Endometrial microvascular endothelial cells (primary cell): Measurements from ENCODE around the gene SGPL1. TPM values are rescaled to one million over a fixed set of nuclear protein-coding genes. Genes with fewer than 3 reads are reported as not detected.

Source experiments
- in situ Hi-C: cut with HindIII; loops from 2 replicates; pipeline ENCODE4 v1.10.0; 2017; ENCODE audit warnings: low sequenced_read_pairs, low pct_unique_long_range_greater_than_20kb; ENCODE audit errors: inconsistent ontology term
- total RNA-seq: library from RNA; depleted of rRNA; stranded (reverse); fragments of >200 nt; gene quantifications from one replicate; pipeline ENCODE4 v1.2.3, GENCODE V29; 2015; ENCODE audit errors: inconsistent ontology term

Gene SGPL1
- total RNA-seq, 1 donor from 2014 or later, result 16.9 TPM

DNA sequence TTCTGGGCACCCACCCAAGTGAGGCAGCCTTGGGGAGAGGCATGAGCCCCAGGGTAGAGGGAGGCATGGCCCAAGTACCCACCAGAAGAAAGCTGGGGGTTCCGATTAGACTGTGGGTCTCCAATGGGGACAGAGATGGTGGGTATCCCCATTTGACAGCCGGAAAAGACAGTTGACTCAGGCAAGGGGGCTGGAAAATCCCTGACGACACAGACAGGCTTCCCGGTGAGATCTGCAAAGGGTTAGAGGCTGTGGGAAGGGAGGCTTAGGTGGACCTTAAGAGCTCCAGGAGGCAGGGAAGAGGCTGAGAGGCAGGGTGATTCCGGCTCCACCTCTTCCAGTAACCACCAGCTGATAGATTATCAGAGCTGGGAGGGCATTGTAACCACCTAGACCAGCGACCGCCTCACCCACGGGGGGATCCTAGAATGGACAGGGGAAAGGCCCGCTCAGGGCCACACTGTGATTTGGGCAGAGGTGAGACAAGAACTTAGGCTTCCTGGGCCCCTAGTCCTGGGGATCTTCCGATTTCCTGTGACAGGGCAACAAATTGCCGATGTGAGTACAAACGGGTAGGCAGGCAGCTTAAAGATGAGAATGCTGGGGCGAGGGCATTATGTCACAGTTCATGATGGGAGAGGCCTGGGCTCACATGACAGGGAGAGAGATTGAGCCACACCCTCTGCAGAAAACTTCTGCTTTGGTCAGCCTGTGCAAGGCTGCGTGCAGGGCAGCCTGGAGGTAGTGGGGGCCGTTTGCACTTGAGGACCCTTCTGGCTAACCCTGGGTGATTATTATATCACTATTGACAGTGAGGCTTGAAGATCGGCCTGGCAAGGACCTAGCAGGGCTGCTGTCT is 36.0 kb upstream of the SGPL1 start:
- in situ Hi-C loops, result no loop called here

DNA sequence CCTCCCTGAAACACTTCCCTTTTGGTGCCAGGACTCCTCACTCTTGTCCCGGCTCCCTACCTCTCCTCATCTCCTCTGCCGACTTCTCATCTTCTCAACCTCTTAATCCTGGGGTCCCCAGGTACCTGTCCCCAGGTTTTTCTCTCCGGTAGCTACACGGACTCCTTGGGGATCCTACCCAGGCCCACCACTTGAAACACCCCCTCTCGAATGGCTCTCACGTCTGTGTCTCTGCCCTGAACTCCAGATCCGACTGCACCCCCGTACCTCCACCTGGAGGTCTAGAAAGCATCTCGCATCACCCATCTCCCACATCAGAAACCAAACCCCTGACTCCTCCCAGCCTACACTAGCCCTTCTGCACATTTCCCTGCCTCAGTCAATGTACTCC is 35.4 kb upstream of the SGPL1 start:
- in situ Hi-C loops, result no loop called here

DNA sequence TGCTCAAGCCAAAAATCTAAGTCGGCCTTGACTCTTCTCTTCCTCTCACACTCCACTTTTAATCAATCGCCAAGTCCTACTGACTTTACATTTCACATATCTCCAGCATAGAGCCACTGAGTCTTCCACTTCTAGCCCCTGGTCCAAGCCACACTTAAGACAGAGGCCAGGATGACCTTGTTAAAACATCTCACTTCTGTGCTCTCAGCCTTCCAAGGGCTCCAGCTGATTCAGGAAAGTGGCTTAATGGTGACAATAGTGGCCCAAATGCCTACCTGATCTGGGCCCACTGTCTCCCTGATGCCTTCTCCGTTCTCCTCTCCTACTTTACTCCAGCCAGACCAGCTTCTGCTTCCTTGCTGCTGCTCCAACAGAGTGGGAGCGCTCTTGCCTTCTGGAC is 35.0 kb upstream of the SGPL1 start:
- in situ Hi-C loops, result no loop called here

DNA sequence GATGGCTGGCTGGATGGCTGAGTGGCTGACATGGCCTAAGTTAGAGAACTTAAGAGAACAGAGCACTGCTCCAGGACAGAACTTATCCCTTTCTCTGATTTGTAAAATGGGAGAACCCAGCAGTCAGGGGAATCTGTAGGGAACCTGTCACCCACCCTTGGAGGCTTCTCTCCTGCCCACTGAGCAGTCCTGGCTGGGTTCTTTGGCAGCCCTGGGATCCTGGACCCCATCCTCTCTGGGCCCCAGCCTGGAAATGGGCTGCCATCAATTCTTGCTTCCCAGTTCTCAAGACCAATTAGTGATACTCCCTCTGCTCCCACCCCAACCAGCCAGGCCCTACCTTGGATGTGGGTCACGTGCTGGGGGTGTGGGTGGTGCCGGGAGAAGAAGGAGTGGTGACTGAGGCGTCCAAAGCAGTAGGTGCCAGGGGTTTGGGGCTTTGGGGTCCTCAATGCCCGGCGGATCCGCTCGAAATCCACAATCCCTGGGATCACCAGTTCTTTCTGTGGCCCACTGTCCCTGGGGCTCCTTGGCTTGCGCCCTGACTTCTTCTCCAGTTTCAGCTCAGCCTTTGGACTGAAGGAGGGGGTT is 34.2 kb upstream of the SGPL1 start:
- in situ Hi-C loops, result no loop called here

DNA sequence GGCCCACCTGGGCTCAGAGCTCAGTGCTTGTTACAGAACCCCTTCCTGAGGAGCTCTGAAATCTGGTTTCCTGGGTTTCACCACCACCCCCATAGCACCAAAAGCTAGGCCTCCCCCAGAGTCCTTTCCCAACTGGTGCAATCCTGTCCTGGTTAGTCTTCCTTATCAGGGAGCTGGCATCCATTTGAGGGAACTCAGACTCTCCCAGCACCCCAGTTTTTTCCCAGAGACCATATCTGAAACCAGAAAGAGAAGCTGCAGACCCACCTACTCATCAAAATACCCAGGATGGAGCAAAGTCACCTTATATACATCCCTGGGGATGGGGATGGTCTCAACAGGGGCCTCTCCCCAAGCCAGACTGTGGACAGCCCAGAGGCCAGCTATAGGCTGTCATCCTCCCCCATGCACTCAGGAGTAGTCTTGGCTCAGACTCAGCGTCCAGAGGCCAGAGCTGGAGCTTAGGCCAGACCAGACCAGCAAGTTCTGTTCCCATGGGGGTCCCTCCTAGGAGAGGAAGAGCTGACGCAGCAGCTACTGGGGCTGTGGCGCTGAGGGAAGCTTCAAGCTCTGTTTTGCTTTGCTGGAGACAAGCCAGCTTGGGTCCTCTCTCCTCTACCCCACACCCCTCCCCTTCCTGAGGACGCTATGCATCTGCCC is 33.5 kb upstream of the SGPL1 start:
- in situ Hi-C loops, result no loop called here

DNA sequence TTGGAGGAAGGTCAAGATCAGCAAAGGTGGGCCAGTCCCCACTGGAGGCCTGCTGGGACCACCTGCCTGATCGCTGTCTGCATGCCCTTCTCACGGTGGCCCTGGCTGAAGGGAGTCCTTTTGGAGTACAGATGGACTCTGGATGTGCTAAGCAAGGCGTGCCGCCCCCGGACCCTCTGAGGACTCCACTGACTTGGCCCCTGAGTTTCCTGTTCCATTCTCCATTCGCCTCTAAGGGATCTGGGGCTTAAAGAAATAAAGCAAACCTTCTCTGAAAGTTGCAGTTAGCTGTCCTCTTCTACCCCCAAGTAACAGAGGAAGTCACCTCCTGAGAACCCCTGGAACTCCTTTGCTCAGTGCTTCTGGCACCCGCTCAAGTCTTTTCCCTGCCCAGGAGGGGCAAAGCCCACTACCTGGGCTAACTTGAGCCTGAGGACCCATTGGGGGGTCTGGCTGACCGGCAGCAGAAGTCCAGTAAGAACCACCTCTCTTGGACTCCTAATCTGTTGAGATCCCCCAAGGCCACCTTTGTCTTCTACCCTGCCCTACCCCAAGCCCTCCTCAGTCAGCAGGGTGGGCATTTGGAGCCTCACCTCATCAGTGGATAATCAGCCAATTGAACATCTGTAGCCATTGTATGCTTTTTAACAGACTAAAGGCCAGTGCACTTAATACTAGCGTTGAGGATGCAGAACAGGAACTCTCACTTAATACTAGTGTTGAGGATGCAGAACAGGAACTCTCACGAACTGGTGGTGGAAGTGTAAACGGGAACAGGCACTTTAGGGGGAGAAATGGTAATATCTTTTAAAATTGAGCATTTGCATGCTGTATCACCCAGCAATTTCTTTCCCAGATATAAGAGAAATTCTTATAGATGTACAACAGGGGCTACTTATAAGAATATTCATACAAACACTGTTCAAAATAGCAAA is 32.7 kb upstream of the SGPL1 start:
- in situ Hi-C loops, result no loop called here

DNA sequence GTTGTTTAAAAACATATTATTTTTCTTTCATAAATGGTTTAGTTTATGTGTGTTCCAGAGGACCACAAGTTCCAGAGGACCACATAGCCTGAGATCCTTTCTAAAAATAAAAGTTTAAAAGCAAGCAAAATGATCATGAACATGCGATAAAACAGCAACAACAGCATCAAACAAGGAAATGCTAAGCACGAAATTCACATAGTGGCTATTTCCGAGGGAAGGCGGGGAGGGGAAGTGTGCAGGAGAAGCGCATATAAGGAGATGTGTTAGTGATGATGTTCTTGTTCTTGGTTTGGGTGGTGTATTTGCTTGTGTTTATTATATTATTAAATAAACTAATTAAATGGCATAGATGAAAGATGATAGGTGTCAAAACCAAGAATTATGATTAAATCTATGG is 31.7 kb upstream of the SGPL1 start:
- in situ Hi-C loops, result no loop called here

DNA sequence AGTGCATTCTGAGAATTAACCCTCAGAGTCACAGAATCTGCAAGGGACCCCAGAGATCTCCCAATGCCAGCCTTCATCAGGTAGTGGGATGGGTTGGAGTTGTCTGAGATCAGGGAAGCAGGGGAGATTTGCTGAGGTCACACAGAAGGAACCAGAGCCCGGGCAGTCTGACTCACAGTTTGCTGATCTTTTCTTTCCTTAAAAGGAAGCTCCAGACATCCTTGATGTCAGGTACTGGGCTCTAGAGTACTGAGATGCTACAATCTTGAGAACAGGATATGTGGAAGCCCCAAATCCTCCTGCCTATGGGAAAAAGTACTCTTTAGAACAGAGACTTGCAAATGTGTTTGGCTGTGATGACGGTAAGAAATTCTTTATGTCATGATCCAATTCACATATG is 31.3 kb upstream of the SGPL1 start:
- in situ Hi-C loops, result no loop called here

DNA sequence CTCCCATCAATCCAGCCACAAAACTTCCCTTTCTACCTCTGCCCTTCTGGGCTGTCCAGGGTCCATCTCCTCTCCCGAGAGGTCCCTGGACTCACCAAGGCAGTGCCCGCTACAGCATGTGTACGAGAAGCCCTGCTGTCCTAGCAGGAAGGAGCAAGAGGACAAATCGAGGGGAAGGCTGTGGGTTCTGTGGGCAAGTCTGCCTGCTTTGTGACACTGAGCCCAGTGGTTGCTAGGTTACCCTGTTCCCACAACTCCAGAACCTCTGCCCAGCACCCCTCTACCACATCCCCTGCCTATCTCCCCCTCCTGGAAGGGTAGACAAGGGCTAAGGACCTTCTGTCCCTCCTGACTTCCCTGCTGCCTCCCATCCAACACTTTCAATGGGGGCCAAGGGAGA is 30.6 kb upstream of the SGPL1 start, which contains the start of gene TBATA:
TBATA (minus strand) TSS at position 188 of the 400 bp plus-strand sequence. CDS start 1,998 bp downstream, outside the sequence.
- in situ Hi-C loops, result no loop called here

DNA sequence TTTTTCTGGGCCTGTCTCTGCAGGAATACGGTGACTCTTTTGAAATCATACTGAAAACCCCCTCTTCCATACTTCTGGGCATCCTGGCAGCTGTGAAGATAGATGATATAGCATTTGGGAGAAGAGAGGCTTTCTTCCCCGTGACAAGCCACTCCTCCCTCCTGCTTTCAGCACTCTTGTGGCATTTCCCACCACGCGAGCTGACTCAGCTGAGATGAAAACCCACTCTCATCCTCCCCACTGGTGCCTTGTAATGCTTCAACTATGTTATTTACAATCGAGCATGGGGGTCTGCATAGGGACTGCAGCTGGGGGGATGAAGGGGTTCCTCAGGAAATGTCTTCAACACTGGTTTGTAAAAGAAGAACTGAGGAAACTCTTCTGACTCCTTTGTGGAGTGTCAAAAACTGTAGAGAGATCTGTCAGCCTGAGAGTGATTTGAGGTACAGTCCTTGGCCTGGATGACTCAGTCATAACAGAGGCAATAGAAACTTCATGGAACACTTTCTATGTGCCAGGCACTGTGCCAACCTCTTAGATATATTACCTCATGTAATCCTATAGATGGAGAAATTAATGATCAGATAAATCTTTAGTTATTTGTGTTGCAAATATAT is 28.8 kb upstream of the SGPL1 start:
- in situ Hi-C loops, result no loop called here

DNA sequence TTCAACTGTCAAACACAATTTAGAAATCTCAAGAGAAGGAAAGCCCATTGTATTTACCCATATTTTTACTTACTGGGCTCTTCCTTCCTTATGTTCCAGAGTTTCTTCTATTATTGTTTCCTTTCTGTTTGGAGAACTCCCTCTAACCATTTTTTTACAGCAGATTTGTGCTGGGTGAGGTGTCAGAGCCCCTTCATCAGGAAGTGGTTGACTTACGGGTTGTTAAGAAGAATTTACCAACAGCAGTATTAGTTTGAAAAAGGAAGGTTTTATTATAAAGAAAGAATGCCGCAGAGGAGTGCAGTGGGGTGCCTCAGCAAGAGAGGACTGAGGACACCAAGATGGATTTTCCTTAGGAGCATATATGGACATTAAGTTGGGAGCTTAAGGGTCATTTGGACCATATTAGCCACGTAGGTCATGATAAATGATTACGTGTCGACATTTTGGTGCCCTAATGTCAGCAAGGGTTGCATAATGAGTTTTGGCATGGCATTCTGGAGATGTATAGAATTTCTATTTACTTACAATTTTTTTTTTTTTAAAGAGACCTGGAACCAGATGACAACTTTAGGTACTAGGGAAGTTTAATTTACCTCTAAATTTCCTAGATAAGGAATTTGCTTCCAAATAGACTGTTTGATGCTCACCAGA is 24.2 kb upstream of the SGPL1 start:
- in situ Hi-C loops, result no loop called here

DNA sequence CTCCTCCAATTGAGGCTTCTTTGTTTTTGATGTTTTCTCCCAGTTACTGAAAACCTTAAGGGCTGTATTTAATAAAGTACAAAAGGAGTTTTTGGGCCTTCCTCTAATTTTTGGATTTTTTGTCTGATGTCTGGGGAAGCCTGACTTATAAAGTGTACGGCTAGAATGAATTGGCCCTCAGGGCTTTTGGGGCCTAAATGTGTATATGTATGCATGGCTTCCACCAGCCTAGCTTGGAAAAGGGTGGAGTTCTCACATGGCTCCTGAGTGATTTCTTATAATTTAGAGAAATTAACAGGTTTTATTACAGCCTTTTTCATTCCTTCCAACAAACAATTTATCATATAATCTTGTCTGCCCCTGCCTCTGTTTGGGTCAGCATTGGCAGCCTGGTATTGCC is 20.1 kb upstream of the SGPL1 start:
- in situ Hi-C loops, result no loop called here

DNA sequence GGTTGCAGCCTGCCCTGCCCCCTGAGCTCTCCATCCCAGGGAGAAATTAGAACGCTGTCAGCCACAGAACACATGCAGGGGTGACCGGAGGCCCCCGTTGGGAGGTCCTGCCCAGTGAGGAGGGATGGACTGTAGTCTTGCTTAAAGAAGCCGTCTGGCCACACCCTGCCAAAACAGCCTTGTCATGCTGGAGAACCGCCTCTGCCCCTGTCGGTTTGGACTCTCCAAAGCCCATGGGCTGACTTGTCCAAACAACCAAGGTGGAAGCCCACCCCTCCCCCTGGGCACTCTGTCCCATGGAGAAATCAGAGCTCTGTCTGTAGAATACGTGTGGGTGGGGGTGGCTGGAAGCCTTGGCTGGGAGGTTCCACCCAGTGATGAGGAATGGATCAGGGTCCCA is 17.9 kb upstream of the SGPL1 start:
- in situ Hi-C loops, result no loop called here

DNA sequence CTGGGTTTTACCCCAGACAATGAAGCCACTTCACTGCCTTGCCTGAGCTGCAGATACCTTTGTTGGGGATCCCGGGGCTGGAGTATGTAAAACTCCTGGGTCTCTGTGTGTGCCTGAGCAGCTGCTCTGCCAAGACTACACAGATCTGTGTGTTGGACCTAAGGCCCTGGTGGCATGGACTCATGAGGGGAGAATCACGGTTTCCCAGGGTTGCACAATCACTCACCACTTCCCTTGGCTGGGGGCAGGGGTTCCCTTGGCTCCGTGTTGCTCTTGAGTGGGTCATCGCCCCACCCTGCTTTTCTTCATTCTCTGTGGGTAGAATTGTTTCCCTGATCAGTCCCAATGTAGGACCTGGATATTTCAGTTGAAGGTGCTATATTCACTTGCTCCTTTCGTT is 16.6 kb upstream of the SGPL1 start:
- in situ Hi-C loops, result no loop called here

DNA sequence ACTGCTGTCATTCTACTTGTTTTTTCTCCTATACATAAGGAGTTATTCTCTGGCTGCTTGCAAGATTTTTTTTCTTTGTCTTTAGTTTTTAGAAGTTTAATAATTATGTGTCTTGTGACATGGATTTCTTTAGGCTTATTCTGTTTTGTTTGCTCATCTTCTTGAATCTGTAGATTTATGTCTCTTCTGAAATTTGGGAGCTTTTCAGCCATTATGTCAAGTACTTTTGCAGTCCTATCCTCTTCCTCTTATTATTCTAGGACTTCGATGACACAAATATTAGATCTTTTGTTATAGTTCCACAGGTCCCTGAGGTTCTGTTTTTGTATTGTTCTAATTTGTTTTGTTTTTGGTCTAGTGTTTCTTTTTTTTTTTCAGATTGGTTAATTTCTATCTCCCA is 13.9 kb upstream of the SGPL1 start:
- in situ Hi-C loops, result no loop called here

DNA sequence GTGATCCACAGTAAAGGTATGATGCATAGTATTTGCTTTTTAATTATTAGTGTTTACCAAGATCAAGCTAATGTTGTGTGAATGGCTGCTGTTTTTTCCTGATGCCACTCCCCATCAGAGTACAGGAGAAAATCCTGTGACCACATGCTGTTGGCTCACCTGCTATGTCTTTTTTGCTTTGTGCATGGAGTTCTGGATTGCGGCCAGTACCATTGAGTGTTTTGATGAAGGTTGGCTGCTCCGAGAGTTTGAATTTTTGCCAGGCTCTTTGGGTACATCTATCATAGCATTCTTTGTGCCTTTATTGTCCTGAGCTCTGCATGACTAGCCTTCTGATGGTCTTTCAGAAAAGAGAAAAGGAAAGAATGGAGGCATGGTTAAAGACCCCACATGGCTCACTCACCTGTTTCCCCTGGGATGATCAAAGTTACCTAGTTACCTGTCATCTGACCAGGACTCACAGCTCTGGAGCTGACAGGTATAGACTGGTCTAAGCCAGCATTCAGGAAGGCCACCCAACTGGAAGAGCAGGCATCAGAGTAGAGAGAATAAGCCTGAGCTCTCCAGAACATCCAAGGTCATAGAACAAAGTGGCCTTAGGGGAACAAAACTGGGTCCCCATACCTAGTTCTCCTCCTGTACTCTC is 11.8 kb upstream of the SGPL1 start:
- in situ Hi-C loops, result no loop called here

DNA sequence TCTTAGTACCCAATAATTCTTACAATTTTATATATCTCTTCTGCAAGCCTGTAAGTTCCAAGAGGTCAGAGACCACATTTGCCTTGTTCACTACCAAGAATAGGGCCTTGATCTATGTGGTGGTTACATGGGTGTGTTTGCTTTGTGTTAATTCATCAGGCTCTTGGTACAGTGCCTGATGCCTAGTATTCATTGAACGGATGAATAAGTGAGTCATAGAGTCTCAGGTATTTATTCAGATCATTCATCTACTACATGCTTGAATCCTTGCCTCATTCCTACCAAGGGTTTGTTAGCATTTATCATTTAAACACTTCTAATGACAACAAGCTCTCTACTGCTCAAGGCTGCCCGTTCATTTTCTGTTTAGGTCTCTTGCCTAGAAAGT is 11.3 kb upstream of the SGPL1 start:
- in situ Hi-C loops, result no loop called here
